ENCODE data around the gene KRT86.
"Not testable (repeated sequence)": the region's sequence is repeated elsewhere in the genome, so short reads cannot be mapped to it uniquely, and the experiment has no call there.

KRT86 gene

DNA sequence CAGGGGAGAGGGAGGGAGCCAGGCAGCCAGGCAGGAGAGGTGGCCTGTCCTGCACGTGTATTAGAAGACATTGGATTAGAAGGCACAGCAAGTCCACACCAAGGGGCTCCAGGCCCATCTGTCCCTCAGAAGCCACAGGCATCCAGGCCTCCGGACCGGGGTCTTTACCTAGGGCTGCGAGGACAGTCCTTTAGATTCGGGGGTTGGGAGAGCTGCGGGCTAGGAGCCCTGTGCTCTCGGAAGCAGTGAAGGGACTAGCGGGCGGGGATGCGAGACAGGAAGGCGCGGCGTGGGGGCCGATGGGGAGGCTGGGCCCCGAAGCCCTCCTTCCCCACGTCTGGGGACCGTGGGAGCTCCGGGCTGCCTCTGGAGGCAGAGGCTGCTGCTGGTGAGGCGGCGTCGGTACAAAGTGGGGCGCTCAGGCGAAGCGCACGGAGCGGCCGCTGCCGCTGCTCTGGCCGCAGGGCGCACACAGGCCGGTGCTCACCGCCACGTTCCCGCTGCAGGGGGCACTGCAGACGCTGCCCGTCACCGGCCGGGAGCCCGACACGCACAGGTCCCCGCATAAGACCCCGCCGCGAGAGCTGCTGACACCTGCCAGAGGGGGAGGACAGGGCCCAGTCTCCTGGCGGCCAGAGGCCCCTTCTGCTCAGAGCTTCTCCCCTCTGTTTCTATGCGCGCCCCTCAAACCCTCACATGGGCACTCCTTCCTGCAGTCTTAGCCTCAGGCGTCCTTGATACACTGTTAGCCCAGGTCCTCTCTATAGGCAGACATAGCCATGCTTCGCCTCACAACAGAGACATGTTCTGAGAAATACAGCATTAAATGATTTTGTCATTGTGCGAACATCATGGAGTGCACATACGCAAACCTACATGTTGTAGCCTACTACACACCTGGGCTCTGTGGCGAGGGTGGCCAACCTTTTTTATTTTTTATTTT is 24.1 kb upstream of the KRT86 start:
- in situ Hi-C loops (cut with MboI; ENCODE audit: low sequenced_read_pairs): no loop called here

DNA sequence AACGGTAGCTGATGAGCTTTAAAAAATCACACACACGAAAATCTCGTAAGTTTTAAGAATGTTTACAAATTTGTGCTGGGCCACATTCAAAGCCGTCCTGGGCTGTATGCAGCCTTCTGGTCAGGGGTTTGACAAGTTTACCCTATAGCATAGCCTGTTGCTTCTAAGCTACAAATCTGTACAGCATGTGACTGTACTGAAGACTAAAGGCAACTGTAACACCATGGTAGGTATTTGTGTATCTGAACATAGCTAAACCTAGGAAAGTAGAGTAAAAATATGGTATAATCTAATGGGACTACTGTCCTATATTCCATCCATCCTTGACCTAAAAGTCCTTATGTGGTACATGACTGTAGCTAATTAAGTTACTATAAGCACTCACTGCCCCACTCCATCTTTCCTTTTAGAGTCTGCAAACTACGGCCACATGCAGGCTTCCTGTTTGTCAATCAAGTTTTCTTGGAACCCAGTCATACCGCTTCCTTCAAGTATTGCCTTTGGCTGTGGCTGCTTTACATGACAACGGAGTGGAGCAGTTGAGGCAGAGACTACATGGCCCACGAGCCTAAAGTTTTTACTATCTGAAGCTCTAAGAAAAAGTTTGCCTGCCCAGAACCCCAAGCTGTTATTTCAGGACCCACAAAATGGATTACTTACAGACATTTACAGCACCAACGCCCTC is 22.9 kb upstream of the KRT86 start:
- in situ Hi-C loops (cut with MboI; ENCODE audit: low sequenced_read_pairs): no loop called here

DNA sequence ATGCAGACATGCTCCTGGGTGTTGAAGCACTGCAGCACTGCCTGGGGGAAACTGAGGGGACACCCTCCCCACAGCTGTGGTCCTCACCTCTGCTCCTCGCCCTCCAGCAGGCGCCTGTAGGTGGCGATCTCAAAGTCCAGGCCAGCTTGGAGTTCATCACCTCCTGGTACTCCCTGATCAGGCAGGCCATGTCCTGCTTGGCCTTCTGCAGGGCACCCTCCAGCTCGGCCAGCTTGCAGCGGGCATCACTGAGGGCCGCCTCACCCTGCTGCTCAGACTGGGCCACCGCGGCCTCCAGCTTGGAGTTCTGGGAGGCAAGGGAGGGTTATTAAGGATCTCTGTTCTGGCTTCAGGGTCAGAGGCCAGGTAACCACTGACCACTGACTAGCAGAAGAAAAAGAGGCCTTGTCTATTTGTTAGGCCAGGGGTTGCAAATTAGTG is 22.2 kb upstream of the KRT86 start:
- in situ Hi-C loops (cut with MboI; ENCODE audit: low sequenced_read_pairs): not testable (repeated sequence)

DNA sequence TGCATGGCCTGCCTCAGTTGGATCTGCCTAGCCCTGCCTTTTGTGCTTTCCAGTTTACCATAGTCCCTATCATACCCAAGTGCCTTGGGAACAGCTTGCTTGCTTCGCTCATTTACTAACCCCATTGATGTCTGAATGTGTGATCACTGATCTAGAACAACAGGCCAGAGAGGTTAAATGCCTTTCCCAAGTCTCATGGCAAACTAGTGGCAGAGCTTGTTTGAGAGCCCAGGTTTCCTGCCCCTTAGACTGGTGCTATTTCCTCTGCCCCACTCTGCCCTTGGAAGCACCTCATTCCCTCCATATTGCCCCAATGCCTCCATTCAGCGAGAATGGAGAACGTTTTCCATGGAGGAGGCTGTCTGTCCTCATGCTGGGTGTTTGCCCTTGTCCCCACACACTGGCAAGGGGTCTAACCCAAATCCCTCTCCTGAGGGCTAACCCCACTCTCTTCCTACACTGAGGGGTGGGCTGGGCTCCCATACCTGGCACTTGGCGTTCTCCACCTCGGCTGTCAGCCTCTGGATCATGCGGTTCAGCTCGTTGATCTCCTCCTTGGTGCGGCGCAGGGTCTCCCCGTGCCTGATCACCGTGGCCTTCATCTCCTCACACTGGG is 21.6 kb upstream of the KRT86 start:
- in situ Hi-C loops (cut with MboI; ENCODE audit: low sequenced_read_pairs): no loop called here

DNA sequence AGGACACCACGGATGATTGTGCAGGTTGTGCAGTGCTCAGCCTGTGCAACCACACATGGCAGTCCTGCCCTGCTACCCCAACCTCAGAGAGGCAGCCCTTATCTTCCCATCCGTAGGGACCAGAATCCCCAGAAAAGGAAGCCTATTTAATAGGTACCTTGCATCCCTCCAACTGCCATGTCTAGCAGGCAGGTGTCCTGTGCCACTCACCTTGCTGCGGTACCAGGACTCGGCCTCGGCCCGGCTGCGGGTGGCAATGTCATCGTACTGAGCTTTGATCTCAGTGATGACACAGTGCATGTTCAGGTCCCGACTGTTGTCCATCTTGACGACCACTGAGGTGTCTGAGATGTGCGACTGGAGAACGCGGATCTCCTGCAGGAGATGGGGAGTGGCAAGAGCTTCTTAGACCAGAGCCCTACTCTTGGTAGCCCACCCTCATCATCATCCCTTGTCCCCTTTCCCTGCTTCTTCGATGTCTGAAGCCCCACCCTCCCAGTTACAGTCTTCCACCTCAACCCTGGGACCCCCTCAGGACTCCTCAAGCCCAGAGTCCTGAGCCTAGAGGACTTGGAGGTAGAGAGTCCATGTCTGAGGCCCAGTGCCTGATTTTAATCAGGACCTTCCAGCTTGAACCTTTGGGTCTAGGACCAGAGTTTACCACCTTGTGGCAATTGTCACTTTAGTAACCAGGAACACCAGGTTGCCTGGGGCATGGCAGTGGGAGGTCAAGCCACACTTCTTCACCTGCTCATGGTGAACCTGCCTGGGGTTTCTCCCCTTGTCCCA is 20.9 kb upstream of the KRT86 start:
- in situ Hi-C loops (cut with MboI; ENCODE audit: low sequenced_read_pairs): no loop called here

DNA sequence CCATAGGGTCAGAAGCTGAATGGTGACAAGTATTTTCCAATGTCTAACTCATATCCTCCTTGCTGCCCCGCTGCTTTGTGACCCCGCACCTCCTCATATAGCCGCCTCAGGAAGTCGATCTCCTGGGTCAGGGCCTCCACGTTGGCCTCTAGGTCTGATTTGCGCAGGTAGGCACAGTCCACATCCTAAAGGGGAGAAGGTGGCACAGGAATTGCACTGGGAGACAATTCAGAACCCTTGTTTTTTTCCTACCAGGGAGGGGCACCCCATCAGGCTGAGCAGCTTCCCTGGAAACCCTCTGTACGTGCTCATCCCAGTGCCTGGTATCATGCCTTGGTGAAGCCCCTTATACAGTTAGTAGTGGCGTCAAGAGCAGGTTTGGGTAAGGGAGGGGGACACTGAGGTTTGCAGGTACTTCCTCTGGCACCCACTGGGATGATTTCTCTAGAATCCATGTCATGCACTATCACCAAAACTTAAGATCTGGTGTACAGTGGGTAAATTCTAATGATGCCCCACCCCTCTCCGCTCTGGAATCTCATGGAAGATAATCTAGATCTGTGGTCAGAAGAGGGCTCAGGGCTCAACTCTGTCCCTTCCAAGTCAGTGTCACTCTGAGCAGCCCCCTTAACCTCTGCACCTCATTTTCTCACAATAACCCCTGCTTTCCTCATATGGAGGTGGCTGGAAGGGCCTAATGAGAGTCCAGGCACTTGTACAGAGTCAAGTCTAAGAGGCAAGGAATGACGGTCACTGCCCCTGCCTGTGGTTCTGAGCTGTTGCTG is 20.1 kb upstream of the KRT86 start:
- in situ Hi-C loops (cut with MboI; ENCODE audit: low sequenced_read_pairs): no loop called here

DNA sequence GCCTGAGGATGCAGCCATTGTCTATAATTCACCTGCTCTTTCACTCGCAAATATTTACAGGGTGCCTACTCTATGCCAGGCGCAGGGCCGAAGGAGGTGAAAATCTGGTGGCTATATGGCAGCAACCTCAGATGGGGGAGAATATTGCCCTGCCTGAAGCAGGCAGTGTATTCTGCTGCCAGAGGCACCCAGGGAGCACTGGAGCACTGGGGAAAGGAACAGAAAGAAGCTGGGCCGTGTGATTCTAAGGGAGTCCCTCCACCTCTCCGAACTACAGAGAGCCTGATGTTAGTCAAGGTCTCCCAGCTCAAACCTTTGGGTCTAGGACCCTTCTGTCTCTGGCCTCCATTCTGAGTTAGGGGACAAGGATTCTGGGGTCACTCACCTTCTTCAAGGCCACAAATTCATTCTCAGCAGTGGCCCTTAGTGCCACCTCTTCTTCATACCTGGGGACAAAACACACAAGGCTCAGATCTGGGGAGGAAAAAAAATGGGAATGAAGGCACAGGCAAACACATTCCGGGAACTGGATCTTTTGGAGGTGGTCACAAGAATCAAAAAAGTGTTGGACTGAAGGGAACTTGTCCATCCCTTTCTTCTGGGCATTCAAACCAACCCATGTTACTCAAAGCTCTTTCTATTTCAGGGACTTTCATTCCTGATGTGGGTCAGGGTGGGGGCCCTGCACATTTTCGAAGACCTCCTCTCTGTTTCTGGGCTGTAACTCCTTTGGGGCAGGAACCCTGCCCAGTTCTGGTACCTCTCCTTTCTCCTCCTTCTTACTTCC is 19.3 kb upstream of the KRT86 start:
- in situ Hi-C loops (cut with MboI; ENCODE audit: low sequenced_read_pairs): no loop called here

DNA sequence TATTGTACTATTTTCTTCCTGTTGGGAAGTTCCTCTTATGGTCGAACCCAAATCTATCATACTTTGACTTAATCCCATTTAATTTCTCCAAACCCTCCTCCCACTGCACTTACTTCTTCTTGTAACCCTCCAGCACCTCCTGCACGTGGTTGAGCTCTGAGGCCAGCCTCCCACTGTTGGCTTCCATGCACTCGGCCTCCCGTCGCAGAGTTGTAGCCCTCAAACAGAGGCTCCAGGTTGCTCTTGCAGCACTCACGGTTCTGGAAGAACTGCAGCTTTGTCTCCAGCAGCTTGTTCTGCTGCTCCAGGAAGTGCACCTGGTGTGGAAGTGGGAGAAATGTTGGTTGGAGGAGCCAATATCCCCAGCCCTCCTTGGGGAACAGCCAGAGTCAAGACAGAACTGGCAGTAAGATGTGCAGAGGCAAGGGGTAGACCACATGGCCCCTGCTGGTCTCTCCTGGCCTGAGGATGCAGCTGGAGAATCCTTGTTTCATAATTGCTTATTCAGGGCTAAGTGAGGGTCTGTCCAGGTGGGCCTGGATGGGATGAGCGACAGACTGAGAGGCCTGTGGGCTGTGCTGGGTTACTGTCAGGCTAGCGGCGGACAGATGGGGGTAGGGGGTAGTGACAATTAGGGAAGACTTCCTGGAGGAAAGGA is 18.4 kb upstream of the KRT86 start:
- in situ Hi-C loops (cut with MboI; ENCODE audit: low sequenced_read_pairs): no loop called here

DNA sequence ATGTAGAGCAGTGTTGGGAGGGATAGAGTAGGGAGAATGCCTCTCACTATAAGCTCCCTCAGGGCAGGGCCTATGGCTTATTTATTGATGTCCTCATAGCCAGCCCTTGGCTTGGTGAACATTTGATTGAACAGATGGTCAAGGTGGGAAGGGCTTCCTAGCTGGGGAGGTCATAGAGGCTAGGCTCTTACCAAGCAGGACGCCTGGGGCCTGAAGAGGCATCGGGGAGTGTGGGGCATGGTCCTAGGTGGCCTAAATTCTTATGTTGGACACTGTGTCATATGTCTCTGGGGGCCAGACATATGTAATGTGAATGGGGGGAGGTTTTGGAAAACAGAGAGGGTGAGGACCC is 17.9 kb upstream of the KRT86 start:
- in situ Hi-C loops (cut with MboI; ENCODE audit: low sequenced_read_pairs): no loop called here

DNA sequence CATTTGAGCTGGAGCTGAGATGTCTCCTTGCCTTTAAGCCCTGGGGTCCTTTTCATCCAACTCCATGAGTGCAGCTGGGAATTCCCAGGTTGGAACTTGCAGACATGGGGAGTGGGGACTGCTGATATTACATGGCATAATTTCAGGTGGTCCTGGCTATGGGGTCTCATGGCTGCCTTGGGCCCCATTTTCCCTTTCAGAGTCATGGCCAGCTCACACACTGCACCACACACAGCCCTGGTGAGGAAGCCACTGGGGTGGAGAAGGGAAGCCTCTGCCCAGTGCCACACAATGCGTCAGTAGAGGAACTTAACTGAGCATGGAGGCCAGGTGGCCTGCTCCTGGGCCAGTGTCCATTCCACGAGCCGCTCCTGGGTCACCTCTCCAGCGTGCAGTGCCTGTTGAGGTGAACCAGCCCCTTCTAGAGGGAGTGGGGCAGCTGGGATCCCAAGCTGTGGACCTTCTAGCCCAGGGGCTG is 17.3 kb upstream of the KRT86 start:
- in situ Hi-C loops (cut with MboI; ENCODE audit: low sequenced_read_pairs): no loop called here

DNA sequence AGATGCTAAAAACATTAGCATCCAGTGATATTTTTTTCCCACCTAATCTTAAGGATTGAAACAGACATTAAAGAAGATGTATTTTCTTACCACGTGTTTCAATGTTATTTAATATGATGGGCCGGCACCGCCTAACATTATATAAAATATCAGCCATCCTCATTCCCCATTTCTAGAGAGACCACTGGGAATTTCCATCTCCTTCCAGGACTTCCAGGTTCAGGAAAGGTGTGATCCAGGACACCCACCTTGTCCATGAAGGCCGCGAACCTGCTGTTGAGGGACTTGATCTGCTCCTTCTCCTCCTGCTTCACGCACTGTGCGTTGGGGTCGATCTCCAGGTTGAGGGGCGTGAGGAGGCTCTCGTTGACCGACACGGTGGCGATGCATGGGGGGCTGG is 16.5 kb upstream of the KRT86 start:
- in situ Hi-C loops (cut with MboI; ENCODE audit: low sequenced_read_pairs): not testable (repeated sequence)

DNA sequence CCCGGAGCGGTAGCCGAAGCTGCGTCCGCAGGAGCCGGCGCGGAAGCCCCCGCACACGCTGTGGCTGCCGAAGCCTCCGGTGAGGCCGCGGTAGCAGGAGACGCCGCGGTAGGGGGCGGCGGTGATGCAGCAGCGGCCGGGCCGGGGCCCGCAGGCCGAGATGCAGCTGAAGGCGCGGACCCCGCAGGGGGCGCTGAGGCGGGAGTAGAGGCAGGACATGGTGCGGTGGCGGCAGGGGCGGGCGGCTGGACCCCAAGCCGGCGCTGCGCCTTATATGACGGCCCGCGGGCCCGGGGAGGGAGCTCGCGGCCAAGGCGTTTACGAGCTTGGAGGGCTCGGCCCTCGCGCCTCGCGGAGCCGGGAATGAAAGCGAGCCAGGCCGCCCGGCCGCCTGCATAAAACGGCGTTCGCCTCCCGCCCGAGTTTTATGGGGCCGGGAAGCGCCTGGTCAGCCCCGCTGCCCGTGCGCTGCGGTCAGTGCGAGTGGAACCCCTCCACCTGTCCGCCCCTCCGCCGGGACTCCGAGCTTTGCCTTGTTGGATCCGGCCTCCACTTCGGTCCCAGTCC is 16.0 kb upstream of the KRT86 start:
- in situ Hi-C loops (cut with MboI; ENCODE audit: low sequenced_read_pairs): no loop called here

DNA sequence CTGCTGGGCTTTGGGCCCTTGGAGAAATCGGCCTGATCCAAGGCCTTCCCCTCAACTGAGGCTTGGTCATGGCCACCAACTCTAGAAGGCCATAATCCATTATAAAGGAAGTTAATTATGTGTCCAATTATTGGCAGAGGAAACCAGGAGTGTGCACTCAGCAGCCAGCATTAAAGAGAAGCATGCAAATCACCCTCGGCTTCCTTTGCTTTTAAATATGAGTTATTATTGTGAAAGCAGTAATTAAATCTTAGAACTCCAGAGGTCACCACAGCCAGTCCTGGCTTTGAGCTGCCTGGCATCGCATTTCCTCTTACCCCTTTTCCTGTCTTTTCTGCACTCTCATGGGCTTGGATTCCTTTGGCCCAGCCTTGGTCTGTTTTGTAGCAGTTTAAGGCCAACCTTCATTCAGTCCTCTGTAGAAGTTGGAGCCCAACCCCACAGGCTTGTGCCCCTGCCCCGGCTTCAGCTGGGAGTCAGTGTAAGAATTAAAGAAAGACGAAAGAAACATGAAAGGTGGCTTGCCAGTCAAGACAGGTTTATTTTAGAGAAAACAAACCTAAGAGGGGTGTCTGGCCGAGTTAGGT is 14.7 kb upstream of the KRT86 start:
- in situ Hi-C loops (cut with MboI; ENCODE audit: low sequenced_read_pairs): no loop called here

DNA sequence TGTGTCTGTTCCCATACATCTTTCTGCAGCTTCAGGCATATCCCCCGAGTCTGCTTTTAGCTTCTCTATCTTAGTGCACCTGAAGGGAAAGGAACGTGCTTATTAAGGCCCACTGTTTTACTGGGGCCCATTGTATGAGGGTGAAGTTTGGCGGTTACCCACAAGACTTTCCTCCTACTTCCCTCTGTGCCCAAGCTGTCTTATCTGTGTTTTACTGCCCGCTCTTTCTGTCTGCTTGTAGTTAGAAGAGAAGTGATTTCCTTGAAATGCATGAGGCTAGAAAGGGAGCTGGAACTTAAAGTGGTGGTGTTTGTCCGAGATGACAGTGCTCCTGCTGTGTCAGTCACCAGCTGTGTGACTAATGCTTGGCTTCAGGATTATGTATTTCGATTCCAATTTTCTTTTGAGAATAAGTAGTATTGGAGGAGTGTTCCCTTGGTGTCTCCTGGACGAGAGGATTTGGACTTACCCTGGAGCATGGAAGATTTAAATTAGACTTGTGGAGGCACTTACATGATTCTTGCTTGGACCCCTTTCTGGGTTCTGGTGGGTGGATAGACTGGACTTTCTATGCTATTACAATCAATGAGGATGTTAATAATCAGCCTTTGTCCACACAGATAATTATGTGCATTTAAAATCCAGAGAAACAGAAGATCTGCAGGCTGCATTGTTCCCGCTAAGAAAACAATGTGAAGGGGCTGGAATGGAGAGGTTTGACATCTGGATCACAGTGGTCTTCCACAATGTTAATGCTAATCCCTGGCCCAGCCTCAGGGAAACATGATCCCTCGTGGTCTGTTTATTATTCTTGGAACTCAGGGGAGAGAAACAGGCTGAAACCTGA is 13.9 kb upstream of the KRT86 start:
- in situ Hi-C loops (cut with MboI; ENCODE audit: low sequenced_read_pairs): no loop called here

DNA sequence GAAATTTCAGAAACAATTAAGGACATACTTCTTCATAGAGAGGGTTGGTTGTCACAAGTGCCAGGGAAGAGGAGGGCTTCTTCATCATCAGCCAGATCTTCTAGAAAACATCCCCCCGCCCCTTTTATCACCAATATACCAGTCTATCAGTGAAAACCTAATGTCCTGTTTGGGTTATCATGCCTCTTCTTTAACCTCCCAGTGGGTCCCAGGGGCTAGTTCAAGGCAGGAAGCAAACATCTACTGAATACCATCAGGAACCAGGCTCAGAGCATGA is 13.3 kb upstream of the KRT86 start:
- in situ Hi-C loops (cut with MboI; ENCODE audit: low sequenced_read_pairs): no loop called here

DNA sequence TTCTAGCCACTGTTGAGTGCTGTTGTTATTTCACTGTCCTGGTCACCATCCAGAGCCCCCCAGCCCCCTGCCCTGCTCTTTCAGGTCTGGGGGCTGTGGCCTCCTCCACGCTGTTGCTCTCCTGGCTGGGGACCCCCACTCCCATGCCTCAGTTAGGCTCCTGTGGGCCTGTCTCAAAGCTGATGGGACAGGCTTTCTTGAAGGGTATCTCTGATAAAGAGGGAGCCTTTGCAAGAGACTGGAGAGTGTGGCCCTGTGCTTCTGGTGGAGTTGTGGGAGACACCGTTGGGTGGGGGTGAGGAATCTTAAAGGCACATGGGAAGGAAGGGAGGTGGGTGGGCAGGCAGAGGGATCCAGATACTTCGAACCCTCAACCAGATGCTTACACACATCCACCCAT is 12.2 kb upstream of the KRT86 start:
- in situ Hi-C loops (cut with MboI; ENCODE audit: low sequenced_read_pairs): no loop called here

DNA sequence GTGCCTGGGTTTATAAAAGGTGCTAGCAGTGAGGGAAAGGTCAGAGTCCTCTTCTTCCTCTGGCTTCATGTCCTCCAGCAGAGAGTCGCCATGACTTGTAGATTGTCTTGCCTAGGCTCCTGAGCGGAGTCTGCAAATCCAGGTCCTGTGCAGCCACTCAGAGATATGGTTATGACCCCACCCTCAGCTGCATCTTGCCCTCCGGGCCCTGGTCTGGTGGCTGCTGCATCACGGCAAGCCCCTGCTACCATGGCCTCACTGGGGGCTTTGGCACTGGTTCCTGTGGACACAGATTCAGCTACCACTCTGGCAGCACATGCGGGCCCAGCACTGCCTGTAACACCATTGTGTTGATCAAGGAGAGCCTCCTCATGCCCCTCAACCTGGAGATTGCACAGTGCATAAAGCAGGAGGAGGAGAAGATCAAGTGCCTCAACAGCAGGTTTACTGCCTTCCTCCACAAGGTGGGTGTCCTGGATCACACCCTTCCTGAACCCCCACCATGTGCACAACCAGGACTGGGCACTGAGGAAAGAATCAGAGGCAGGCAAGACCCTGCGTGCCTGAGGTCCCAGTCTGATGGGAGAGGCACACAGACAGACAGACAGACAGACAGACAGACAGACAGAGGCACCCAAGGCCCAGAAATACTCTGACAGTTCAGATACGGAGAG is 10.5 kb upstream of the KRT86 start:
- in situ Hi-C loops (cut with MboI; ENCODE audit: low sequenced_read_pairs): no loop called here

All from HL-60/S4 treated with retinoic acid at 250 ng/mL for 4 days and 3 days (cell line).